HG03139 (cell line): ENCODE results near the gene CNOT10.
"Not testable (repeated sequence)": the region's sequence is repeated elsewhere in the genome, so short reads cannot be mapped to it uniquely, and the experiment has no call there.

ENCODE experiments used
- ATAC-seq: cut with Tn5 transposase; IDR thresholded peaks from one replicate; pipeline ENCODE4 v1.9.1; 2021; ENCODE audit not compliant: unreplicated experiment

Gene CNOT10

GRCh38 chr3:32684800-32685542 is at the start of gene CNOT10:
Gene CNOT10 (plus strand): TSS chr3:32685188. CDS start chr3:32685461, 273 bp downstream.
- ATAC-seq: peak; percentile 96

- no peak for ATAC-seq
These were observed 44.0 kb upstream of the CNOT10 start for GRCh38 chr3:32640939-32641338.

GRCh38 chr3:32641356-32641755 is 43.6 kb upstream of the CNOT10 start:
- no peak for ATAC-seq

- ATAC-seq: no peak
These were observed 41.6 kb upstream of the CNOT10 start for GRCh38 chr3:32643354-32643753.

GRCh38 chr3:32643816-32644215 is 41.2 kb upstream of the CNOT10 start:
- no peak for ATAC-seq

- no peak for ATAC-seq
These were observed 40.6 kb upstream of the CNOT10 start for GRCh38 chr3:32644380-32644779.

GRCh38 chr3:32646761-32647160 is 38.2 kb upstream of the CNOT10 start:
- ATAC-seq: no peak

- not testable (repeated sequence) for ATAC-seq
These were observed 32.5 kb upstream of the CNOT10 start for GRCh38 chr3:32652337-32653100.

GRCh38 chr3:32655167-32655566 is 29.8 kb upstream of the CNOT10 start:
- no peak for ATAC-seq

- ATAC-seq: no peak
These were observed 24.4 kb upstream of the CNOT10 start for GRCh38 chr3:32660634-32661033.

GRCh38 chr3:32662647-32663046 is 22.3 kb upstream of the CNOT10 start:
- ATAC-seq: no peak

- not testable (repeated sequence) for ATAC-seq
These were observed 20.3 kb upstream of the CNOT10 start for GRCh38 chr3:32664630-32665075.

GRCh38 chr3:32667072-32667582 is 17.9 kb upstream of the CNOT10 start:
- ATAC-seq: no peak

GRCh38 chr3:32669226-32669625 is 15.8 kb upstream of the CNOT10 start:
- not testable (repeated sequence) for ATAC-seq

GRCh38 chr3:32673730-32674129 is 11.3 kb upstream of the CNOT10 start:
- not testable (repeated sequence) for ATAC-seq

- no peak for ATAC-seq
These were observed 9.8 kb upstream of the CNOT10 start for GRCh38 chr3:32675164-32675563.

GRCh38 chr3:32675650-32676049 is 9.3 kb upstream of the CNOT10 start:
- ATAC-seq: no peak

- ATAC-seq: no peak
These were observed 3.2 kb upstream of the CNOT10 start for GRCh38 chr3:32681811-32682210.

GRCh38 chr3:32684029-32684799 is 774 bp upstream of the CNOT10 start:
- ATAC-seq: no peak

- peak; percentile 4 for ATAC-seq
These were observed 676 bp downstream of the CNOT10 start for GRCh38 chr3:32685543-32686185.

GRCh38 chr3:32686713-32687112 is 1.7 kb downstream of the CNOT10 start:
- ATAC-seq: no peak
